ENCODE measurements around the gene IPO11. TPM values are rescaled to one million over a fixed set of nuclear protein-coding genes. Genes with fewer than 3 reads are reported as not detected.

The IPO11 gene
- total RNA-seq, 1 donor from 2014 or later, result 30.3 TPM

DNA sequence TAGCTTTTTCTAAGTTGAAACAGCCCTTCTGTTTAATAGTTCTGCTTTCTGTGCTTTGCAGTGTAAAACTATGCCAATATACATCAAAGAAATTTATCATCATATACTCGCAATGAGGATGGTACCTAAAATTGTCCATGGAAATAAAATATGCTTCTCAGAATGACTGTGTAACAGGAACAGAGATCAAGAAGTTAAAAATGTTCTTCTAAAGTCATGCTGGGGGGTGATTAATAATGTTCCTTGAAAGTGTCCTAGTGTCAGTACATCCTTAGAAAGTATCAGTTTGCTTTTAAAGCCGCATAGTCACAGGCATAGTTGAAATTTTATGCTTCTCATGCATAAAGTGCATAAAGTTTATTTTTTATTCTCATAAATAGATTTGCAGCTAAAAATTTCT is 162.0 kb downstream of the IPO11 start:
- Histone ChIP-seq H3K36me3 (no peaks in the 10 kb centered on the region), H3K9me3 (replicated peaks) (no peaks in the 10 kb centered on the region), H3K27ac (replicated peaks) (no peak overlapping the region), H3K4me3 (no peak overlapping the region), H3K27me3 (ENCODE audit: low read depth) (no peaks in the 10 kb centered on the region), H3K4me1 (peaks cover 25% of the 10 kb centered on the region)
- TF ChIP-seq CTCF (IDR thresholded peaks at IDR 0.05; ENCODE audit: borderline replicate concordance), result no peak
- no peak for DNase-seq
- intact Hi-C loops (cut with micrococcal nuclease), result no loop called here

DNA sequence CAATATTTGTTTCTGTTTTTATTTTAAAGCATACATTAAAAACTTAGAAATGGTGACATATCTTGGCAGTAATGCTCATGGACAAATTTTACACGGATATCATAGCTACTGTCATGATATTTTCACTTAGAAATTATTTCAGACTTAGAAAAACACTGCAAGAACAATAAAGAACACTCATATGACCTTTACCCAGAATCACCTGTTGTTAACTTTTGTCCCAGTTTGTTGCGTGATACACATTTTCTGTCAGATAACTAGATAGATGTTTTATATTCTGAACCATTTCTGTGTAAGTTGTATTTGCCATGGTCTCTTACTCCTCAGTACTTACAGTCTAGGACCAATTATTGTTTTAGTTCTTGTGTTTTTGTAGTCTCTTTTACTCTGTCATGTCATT is 162.5 kb downstream of the IPO11 start:
- no peak for TF ChIP-seq CTCF (IDR thresholded peaks at IDR 0.05; ENCODE audit: borderline replicate concordance)
- Histone ChIP-seq H3K9me3 (replicated peaks) (no peaks in the 10 kb centered on the region), H3K36me3 (no peaks in the 10 kb centered on the region), H3K4me1 (peaks cover 25% of the 10 kb centered on the region), H3K4me3 (no peak overlapping the region), H3K27ac (replicated peaks) (no peak overlapping the region), H3K27me3 (ENCODE audit: low read depth) (no peaks in the 10 kb centered on the region)
- DNase-seq, result no peak
- intact Hi-C loops (cut with micrococcal nuclease), result no loop called here

DNA sequence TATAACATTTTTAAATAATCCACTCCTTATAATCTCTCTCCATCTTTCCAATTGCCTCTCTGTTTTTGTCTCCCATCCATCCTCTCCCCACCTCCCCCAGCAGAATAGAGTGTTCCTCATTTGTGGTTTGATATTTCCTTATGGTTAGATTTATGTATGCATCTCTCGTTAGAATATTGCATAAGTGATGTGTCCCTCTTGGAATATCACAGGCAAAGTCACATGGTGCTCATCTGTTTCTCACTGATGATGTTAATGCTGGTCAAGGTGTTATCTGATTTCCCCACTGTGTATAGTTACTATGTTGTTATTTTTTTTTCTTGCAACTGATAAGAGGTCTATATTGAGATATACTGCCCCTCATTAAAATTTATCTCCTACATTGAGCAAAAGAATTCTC is 162.9 kb downstream of the IPO11 start:
- Histone ChIP-seq H3K4me3 (no peak overlapping the region), H3K36me3 (no peaks in the 10 kb centered on the region), H3K27ac (replicated peaks) (no peak overlapping the region), H3K4me1 (peaks cover 22% of the 10 kb centered on the region), H3K27me3 (ENCODE audit: low read depth) (no peaks in the 10 kb centered on the region), H3K9me3 (replicated peaks) (no peaks in the 10 kb centered on the region)
- no peak for DNase-seq
- TF ChIP-seq CTCF (IDR thresholded peaks at IDR 0.05; ENCODE audit: borderline replicate concordance), result no peak
- intact Hi-C loops (cut with micrococcal nuclease), result no loop called here

DNA sequence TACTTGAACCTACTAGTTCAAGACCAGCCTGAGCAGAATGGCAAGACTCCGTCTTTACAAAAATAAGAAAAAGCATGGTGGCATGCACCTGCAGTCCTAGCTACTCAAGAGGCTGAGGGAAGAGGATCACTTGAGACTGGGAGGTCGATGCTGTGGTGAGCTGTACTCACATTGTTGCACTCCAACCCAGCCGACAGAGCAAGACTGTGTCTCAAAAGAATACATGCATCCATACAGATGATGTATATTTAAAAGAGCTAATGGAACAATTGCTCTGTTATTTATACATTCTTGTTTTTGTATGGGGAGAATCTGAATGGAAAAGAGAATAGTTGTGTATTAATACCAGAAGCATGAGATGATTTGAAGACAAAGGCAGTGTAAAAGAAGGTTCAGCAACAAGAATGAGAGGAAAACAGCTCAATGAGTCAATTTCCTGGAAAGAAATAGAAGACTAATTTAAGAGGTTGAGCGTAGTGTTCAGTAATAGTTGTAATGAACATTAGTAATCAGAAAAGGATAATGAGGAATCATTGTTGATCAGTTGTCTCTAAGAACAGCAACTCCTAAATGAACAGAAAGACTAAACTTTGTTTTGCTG is 164.1 kb downstream of the IPO11 start:
- Histone ChIP-seq H3K27ac (replicated peaks) (no peak overlapping the region), H3K9me3 (replicated peaks) (no peaks in the 10 kb centered on the region), H3K4me3 (no peak overlapping the region), H3K36me3 (no peaks in the 10 kb centered on the region), H3K4me1 (peaks cover 19% of the 10 kb centered on the region), H3K27me3 (ENCODE audit: low read depth) (no peaks in the 10 kb centered on the region)
- intact Hi-C loops (cut with micrococcal nuclease), result no loop called here
- no peak for DNase-seq
- TF ChIP-seq CTCF (IDR thresholded peaks at IDR 0.05; ENCODE audit: borderline replicate concordance), result no peak

- H3K4me3 ChIP-seq, result no peak overlapping the region
- TF ChIP-seq CTCF (IDR thresholded peaks at IDR 0.05; ENCODE audit: borderline replicate concordance), result no peak
- H3K27ac ChIP-seq (replicated peaks), result no peak overlapping the region
- peaks cover 19% of the 10 kb centered on the region for H3K4me1 ChIP-seq
- DNase-seq, result no peak
- H3K27me3 ChIP-seq (ENCODE audit: low read depth), result no peaks in the 10 kb centered on the region
- H3K36me3 ChIP-seq, result no peaks in the 10 kb centered on the region
- intact Hi-C loops (cut with micrococcal nuclease), result no loop called here
- H3K9me3 ChIP-seq (replicated peaks), result no peaks in the 10 kb centered on the region
Observed at GRCh38 chr5:62577488-62577887, 164.9 kb downstream of the IPO11 start.
